ENCODE results near the gene DOCK2. TPM values are rescaled to one million over a fixed set of nuclear protein-coding genes. Genes with fewer than 3 reads are reported as not detected.

The DOCK2 gene
- polyA plus RNA-seq, 3 donors, result 57.5 to 178 (median 115) TPM

GRCh38 chr5:169851321-169851850 is 214.3 kb downstream of the DOCK2 start:
- Histone ChIP-seq H4K20me1 (ENCODE audit: insufficient read depth, low read length) (peaks cover 94% of the 10 kb centered on the region), H3K36me3 (replicated peaks in 1 of 2; ENCODE audit: control insufficient read depth in 1 of 2, insufficient read depth in 2 of 2, low read length in 2 of 2) (peaks cover 42 to 92% of the 10 kb centered on the region in 2 donors), H3K79me2 (ENCODE audit: insufficient read depth, low read length) (peaks cover 61% of the 10 kb centered on the region), H3K4me2 (replicated peaks; ENCODE audit: extremely low read depth, low read length, poor library complexity, severe bottlenecking) (no peak overlapping the region), H3K9ac (ENCODE audit: insufficient read depth, low read length, poor library complexity, severe bottlenecking) (no peak overlapping the region), H3K4me3 (replicated peaks in 1 of 3; ENCODE audit: low read depth in 2 of 3, low read length in 3 of 3) (no peak overlapping the region), H3K27ac (ENCODE audit: low read depth in 1 of 2, low read length in 2 of 2) (peak overlapping the region in 1 of 2 donors; percentile 52), H3K27me3 (ENCODE audit: control insufficient read depth in 2 of 2, insufficient read depth in 2 of 2, low read length in 2 of 2) (no peaks in the 10 kb centered on the region), H2AFZ (ENCODE audit: insufficient read depth, low read depth, low read length, poor library complexity, severe bottlenecking) (no peak overlapping the region), H3K9me3 (replicated peaks in 1 of 2; ENCODE audit: control insufficient read depth in 1 of 2, insufficient read depth in 1 of 2, low read length in 2 of 2) (peaks cover 26 to 34% of the 10 kb centered on the region in 2 donors), H3K4me1 (ENCODE audit: control insufficient read depth in 1 of 2, insufficient read depth in 2 of 2, low read length in 2 of 2) (peaks cover 0 to 5% of the 10 kb centered on the region in 2 donors)
- peak in 1 of 3 donors; percentile 43 for DNase-seq
- Mint-ChIP-seq H3K36me3 (peaks cover 80 to 85% of the 10 kb centered on the region in 2 donors), H3K9me3 (peaks cover 22 to 36% (median 26%) of the 10 kb centered on the region in 7 donors), H3K27ac (peak overlapping the region in 5 of 7 donors; percentile 1 to 71 (median 55)), H3K27me3 (ENCODE audit: low read depth in 3 of 3) (no peaks in the 10 kb centered on the region), H3K4me3 (no peak overlapping the region), H3K4me1 (peaks cover 30% of the 10 kb centered on the region)
- WGBS (ENCODE audit: insufficient coverage), result no CpG with 5 or more reads among the region's 1 CpG
- intact Hi-C loops (cut with micrococcal nuclease), result no loop called here
- TF ChIP-seq CTCF (IDR thresholded peaks at IDR 0.05), result no peak

- Histone ChIP-seq H3K9ac (ENCODE audit: insufficient read depth, low read length, poor library complexity, severe bottlenecking) (no peak overlapping the region), H2AFZ (ENCODE audit: insufficient read depth, low read depth, low read length, poor library complexity, severe bottlenecking) (no peak overlapping the region), H3K4me3 (replicated peaks in 1 of 3; ENCODE audit: low read depth in 2 of 3, low read length in 3 of 3) (no peak overlapping the region), H3K4me2 (replicated peaks; ENCODE audit: extremely low read depth, low read length, poor library complexity, severe bottlenecking) (no peak overlapping the region), H3K4me1 (ENCODE audit: control insufficient read depth in 1 of 2, insufficient read depth in 2 of 2, low read length in 2 of 2) (peaks cover 0 to 5% of the 10 kb centered on the region in 2 donors), H3K9me3 (replicated peaks in 1 of 2; ENCODE audit: control insufficient read depth in 1 of 2, insufficient read depth in 1 of 2, low read length in 2 of 2) (peaks cover 7 to 8% of the 10 kb centered on the region in 2 donors), H3K36me3 (replicated peaks in 1 of 2; ENCODE audit: control insufficient read depth in 1 of 2, insufficient read depth in 2 of 2, low read length in 2 of 2) (peaks cover 3 to 67% of the 10 kb centered on the region in 2 donors), H3K27me3 (ENCODE audit: control insufficient read depth in 2 of 2, insufficient read depth in 2 of 2, low read length in 2 of 2) (no peaks in the 10 kb centered on the region), H3K27ac (ENCODE audit: low read depth in 1 of 2, low read length in 2 of 2) (peak overlapping the region in 1 of 2 donors; percentile 48), H3K79me2 (ENCODE audit: insufficient read depth, low read length) (peaks cover 56% of the 10 kb centered on the region), H4K20me1 (ENCODE audit: insufficient read depth, low read length) (peaks cover 97% of the 10 kb centered on the region)
- Mint-ChIP-seq H3K4me3 (no peak overlapping the region), H3K36me3 (peaks cover 51 to 63% of the 10 kb centered on the region in 2 donors), H3K27me3 (ENCODE audit: low read depth in 3 of 3) (no peaks in the 10 kb centered on the region), H3K4me1 (peaks cover 47% of the 10 kb centered on the region), H3K9me3 (peaks cover 3 to 11% (median 9%) of the 10 kb centered on the region in 7 donors), H3K27ac (peak overlapping the region in 1 of 7 donors; percentile 81)
- no CpG with 5 or more reads among the region's 2 CpGs for WGBS (ENCODE audit: insufficient coverage)
- peak in 1 of 3 donors; percentile 30 for DNase-seq
- intact Hi-C loops (cut with micrococcal nuclease), result no loop called here
- TF ChIP-seq CTCF (IDR thresholded peaks at IDR 0.05), result no peak
Measured at GRCh38 chr5:169856571-169856970, 219.5 kb downstream of the DOCK2 start.

Data from CD14-positive monocyte (primary cell).